NK-92 (cell line): Measurements from ENCODE around the gene PDAP1.
"Not testable (repeated sequence)": the region's sequence is repeated elsewhere in the genome, so short reads cannot be mapped to it uniquely, and the experiment has no call there.

Source experiments
- DNase-seq: peaks from one replicate; lab custom pipeline; 2025; ENCODE audit not compliant: unreplicated experiment; lab: John Stamatoyannopoulos, UW

Gene PDAP1

GRCh38 chr7:99379693-99380031 is 28.7 kb downstream of the PDAP1 start:
- DNase-seq, result not testable (repeated sequence)

DNA sequence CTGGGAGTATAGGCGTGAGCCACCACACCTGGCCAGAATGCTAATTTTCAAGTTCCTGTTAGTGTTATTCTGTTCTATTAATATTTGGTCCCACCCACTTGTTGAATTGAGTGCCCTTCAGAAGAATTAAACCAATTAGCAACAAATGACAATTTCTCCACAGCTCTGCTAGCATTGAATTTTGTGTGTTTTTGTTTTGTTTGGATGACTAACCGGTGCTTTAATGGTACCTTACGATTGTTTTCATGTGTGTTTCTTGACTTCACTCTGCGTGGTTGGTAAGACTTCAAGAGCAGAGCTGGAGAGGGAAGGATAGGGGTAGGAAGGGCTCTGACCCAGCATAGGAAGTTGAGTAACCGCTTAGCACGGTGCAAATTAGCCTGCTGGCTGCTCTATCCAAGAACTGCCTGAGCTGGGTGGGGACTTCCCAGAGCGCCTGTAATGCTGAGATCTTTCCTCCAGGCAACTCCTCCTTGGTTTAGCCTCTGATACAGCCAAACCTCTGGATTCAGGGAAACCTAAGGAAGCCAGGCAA is 29.3 kb downstream of the PDAP1 start:
- no peak for DNase-seq

GRCh38 chr7:99375070-99375807 is 33.2 kb downstream of the PDAP1 start:
- DNase-seq, result no peak

DNA sequence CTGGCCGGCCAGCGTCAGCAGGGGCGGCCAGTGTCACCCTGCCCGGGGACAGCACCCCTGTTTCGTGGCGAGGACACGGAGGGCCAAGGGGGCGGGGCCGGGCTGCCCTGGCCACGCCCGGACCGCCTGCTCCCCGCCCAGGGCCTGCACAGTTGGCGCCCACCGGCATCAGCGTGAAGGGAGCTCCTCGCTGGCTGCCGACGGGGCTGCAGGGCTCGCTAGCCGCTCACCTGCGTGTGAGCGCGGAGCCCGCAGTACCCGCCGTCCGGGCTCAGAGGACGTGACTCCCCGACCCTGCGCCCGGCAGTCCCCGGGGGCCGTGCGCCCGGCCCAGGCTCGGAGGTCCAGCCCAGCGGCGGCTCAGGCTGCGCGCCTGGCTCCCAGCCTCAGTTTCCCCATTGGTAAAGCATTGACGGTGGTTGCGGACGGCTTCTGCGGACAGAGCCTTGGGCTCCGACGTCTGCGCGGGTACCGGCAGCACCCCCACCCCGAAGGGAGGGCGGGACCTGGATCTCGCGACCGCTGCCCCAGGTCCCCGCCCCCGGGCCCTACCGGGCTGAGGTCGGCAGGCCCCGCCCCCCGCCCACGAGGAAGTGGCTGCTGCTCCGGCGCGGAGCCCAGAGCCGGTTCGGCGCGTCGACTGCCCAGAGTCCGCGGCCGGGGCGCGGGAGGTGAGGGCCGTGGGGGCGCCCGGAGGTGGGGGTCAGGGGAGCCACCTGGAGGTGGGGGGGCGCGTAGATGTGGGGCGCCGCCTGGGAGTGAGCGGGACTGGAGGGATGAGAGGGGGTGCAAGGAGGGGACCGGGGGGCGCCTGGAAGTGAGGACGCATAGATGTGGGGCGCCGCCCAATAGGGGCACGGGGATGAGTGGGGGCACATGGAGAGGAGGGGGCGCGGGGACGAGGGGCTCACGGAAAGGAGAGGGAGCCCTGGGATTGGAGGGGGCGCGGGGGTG is 34.0 kb downstream of the PDAP1 start, which contains the start of gene ARPC1B:
Gene ARPC1B (plus strand): TSS at position 620 of the 954 bp plus-strand sequence. CDS start 10,985 bp downstream, outside the sequence.
- DNase-seq, result no peak

- DNase-seq, result no peak
Observed at GRCh38 chr7:99373091-99374066, 35.0 kb downstream of the PDAP1 start.

DNA sequence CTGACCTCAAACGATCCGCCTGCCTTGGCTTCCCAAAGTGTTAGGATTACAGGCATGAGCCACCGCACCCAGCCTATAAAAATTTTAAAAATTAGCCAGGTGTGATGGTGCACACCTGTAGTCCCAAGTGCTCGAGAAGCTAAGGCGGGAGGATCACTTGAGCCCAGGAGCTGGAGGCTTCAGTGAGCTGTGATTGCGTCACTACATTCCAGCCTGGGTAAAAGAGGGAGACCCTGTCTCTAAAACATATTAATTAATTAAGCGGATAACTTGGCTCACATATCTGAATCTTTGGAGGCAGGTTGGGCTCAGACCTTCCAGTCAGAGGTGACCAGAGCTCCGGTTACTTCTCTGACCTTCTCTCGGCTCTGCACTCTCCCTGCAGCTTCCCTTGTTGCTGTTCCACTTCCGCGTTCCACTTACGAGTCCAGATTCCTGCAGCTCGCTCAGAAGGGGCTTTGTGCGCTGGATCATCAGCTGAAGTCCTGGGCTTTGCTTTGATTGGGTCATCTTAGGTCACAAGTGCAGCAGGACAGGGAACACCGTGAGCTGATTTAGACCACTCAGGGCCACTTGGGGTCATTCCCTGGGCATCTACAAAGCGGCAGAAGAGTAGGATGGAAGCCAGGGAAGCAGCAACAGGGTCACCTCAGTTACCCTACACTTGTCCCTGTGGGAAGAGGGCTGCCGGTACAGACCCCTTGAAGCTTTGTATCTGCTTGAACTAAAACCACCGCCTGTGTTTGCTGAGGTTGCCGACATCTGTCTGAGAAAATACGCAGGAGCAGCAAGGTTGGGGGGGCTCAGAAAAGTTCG is 35.9 kb downstream of the PDAP1 start:
- DNase-seq, result no peak

DNA sequence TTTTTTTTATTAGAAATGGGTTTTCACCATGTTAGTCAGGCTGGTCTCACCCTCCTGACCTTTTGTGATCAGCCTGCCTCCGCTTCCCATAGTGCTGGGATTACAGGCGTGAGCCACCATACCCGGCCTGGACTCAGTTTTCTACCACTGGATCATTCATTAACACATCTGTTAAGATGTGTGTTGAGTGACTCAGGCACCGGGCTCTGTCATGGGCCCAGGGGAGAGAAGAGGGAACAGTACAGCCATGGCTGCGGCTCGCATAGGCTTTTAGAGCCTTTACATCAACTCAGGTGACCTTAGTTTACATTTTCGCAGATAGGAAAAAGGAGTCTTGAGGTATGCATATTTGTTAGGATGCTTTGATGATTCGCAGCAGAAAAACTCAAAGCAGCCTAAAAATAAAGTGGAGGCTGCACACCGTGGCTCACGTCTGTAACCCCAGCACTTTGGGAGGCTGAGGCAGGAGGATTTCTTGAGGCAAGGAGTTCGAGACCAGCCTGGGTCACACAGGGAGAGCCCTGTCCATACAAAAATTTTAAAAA is 36.9 kb downstream of the PDAP1 start:
- DNase-seq, result no peak

DNA sequence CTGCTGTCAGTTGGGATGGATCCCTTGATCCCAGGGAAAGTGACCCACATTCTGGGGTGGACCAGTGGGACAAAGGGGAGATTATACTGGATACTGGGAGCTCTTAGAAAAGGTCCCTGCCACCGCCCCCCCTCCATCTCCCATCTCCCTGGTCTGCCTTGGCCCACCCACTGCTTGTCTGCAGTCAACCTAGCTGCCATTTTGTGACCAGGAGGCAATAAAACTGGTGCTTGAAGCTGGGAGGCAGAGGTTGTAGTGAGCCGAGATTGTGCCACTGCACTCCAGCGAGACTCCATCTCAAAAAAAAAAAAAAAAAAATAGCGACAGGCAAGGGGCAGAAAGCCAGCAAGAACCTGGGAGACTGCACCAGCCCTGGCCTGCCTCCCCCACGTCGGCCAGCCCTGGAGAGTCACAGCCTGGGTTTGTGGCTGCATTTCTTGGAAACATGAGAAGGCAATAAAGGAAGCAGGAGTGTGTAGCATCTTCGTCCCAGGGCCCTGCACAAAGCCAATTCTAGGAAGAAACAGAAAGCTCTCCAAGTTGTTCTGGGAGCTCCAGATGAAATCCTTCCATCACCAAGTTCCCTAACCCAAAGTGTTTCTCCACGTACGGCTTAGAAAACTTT is 38.5 kb downstream of the PDAP1 start:
- DNase-seq, result no peak

- DNase-seq, result no peak
Observed at GRCh38 chr7:99368750-99369389, 39.5 kb downstream of the PDAP1 start.

- no peak for DNase-seq
Observed at GRCh38 chr7:99366646-99367045, 41.8 kb downstream of the PDAP1 start.

- no peak for DNase-seq
Observed at GRCh38 chr7:99365318-99366141, 42.9 kb downstream of the PDAP1 start.

DNA sequence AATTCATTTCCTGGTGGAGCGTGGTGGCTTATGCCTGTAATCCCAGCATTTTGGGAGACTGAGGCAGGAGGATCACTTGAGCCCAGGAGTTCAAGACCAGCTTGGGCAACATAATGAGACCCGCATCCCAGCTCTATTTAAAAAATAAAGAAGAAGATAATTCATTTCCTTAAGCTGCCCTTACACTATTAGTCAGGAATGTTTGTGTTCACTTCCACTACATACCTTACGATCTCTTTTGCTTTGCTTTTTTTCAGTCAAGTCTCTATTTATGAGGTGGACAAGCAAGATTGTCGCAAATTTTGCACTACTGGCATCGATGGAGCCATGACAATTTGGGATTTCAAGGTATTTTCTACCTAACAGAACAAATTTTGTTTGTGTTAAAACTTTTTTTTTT is 45.1 kb downstream of the PDAP1 start:
- DNase-seq, result no peak

- no peak for DNase-seq
Observed at GRCh38 chr7:99362801-99363200, 45.6 kb downstream of the PDAP1 start.

DNA sequence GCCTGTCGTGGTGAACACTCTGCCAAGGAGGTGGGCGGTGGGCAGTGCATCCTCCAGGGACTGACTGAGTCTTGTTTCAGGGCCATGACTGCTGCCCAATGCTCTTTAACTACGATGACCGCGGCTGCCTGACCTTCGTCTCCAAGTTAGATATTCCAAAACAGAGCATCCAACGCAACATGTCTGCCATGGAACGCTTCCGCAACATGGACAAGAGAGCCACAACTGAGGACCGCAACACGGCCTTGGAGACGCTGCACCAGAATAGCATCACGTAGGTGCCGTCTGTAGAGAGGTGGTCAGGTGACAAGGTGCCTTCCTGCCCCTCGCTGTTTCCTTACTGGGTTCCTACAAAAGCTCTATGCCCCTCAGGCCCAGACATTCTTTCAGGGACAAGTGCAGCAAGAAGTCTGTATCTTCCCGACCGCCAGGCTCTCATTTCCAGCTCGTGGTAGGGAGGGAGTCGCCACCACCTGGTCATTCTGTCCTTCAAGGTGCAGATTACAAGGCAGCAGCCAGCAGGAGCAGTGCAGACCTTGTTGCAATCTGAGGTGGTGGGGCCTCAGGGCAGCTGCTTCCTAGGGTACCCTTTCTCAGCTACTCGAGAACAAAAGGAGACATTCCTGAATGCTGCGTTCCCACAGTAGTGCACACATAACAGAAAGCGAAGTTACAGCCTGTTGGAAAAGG is 48.8 kb downstream of the PDAP1 start:
- DNase-seq, result no peak

GRCh38 chr7:99358521-99358920 is 49.9 kb downstream of the PDAP1 start:
- DNase-seq, result not testable (repeated sequence)

DNA sequence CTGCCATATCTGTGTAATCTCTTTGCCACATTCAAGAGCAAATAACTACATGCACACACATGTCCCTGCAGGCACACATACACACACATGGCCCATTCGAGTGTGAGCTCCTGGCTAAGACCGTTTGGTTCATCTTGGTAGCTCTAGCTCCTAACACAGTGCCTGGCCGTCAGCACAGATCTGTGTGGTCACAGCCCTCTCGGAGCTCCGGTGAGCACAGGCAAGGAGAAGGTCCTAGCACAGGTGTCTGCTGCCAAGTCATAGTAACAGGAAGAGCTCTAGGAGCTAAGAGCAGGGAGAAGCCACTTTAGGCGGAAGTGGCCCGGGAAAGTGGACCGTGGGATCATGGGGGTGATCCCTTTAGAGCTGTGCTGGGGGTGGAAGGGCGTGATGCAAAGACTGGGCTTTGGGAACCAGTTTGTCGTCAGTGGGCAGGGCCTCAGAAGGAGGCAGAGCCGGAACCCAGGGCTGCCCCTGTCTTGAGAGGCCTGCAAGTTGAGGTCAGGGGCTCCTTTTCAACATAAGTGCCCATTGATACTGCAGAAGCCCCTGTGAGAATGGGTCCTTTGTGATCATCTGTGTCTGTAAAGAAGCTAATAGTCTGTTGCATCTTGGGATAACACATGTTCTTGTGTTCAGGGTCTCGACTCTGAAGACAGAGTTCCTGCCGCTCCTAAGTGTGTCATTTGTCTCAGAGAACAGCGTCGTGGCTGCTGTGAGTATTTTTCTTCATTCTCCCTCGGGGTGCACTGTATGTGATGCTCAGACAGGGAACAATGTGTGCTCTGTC is 50.5 kb downstream of the PDAP1 start:
- no peak for DNase-seq
